RWPE2 (cell line): ENCODE measurements around the gene FGF19.

Source experiments
- ATAC-seq: fragments of 200-7000 bp; cut with Tn5 transposase; 3 replicates; pipeline ENCODE4 v1.9.1; 2021; ENCODE audit warnings: low read depth
- DNase-seq: peaks from one replicate; pipeline ENCODE4 v3.0.0-alpha.2; 2020; ENCODE audit warnings: low spot score
- H3K27ac ChIP-seq: fragments of 450-650 bp; 2 replicates; pipeline ENCODE4 v1.5.1; 2017; ENCODE audit warnings: mild to moderate bottlenecking; ENCODE audit not compliant: poor library complexity, severe bottlenecking
- H3K27me3 ChIP-seq: fragments of 250-450 bp; sonication (Bioruptor Pico); 2 replicates; pipeline ENCODE4 v1.5.1; 2021; ENCODE audit warnings: mild to moderate bottlenecking, moderate library complexity; ENCODE audit not compliant: insufficient read depth, poor library complexity, severe bottlenecking
- H3K36me3 ChIP-seq: fragments of 250-450 bp; sonication (Bioruptor Pico); 2 replicates; pipeline ENCODE4 v1.5.1; 2020; ENCODE audit warnings: low read depth, mild to moderate bottlenecking, moderate library complexity
- H3K4me1 ChIP-seq: fragments of 250-450 bp; sonication (Bioruptor Pico); 2 replicates; pipeline ENCODE4 v1.5.1; 2021; ENCODE audit warnings: mild to moderate bottlenecking, moderate library complexity; ENCODE audit not compliant: insufficient read depth, poor library complexity, severe bottlenecking
- H3K4me3 ChIP-seq: fragments of 250-450 bp; sonication (Bioruptor Pico); 2 replicates; pipeline ENCODE4 v1.5.1; 2021; ENCODE audit warnings: mild to moderate bottlenecking, moderate library complexity; ENCODE audit not compliant: severe bottlenecking
- H3K9me3 ChIP-seq: fragments of 250-450 bp; sonication (Bioruptor Pico); 2 replicates; pipeline ENCODE4 v1.5.1; 2021; ENCODE audit warnings: mild to moderate bottlenecking, moderate library complexity; ENCODE audit not compliant: severe bottlenecking
- CTCF ChIP-seq: fragments of 450-650 bp; IDR thresholded peaks from one replicate; pipeline ENCODE4 v1.5.1; 2017; ENCODE audit warnings: mild to moderate bottlenecking, moderate library complexity; ENCODE audit not compliant: poor library complexity, severe bottlenecking

Gene FGF19

GRCh38 chr11:69703768-69704507 lies at the start of gene FGF19:
TSS of gene FGF19 (minus strand) at chr11:69704022. CDS start at chr11:69703876, 146 bp downstream.
- TF ChIP-seq CTCF = no peak
- Histone ChIP-seq H3K36me3 (no peaks in the 10 kb centered on the region), H3K27ac (no peak within 1 kb of the TSS), H3K9me3 (no peaks in the 10 kb centered on the region), H3K27me3 (peaks cover 30% of the 10 kb centered on the region), H3K4me3 (peak within 1 kb of the TSS; percentile 3), H3K4me1 (peaks cover 8% of the 10 kb centered on the region)
- ATAC-seq = peak; percentile 46; the same call in 2 of the 3 replicates
- no peak for DNase-seq

DNA sequence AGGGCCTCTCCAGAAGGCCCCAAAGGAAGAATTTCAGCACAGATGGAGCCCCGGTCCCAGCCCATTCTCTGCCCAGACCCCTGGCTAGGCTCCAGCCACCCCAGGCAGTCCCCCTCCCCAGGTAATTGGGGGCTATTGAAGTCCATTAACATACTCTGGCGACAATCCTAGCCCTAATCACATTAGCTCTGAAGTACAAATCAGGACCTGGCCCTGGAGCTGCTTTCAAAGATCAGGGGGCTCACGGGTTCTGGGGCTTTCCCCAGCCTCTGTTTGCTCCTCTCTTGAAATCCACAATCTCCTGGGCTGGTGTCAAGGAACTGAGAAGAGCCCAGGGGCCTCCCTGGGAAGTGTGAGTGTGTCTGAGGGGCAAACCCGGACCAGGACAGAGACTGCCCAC lies 49.1 kb upstream of the FGF19 start:
- ATAC-seq (no peak), DNase-seq (no peak)
- no peak overlapping the region for H3K4me3 ChIP-seq
- no peaks in the 10 kb centered on the region for H3K4me1 ChIP-seq
- no peak overlapping the region for H3K27ac ChIP-seq
- no peaks in the 10 kb centered on the region for H3K36me3 ChIP-seq
- TF ChIP-seq CTCF = no peak
- no peaks in the 10 kb centered on the region for H3K9me3 ChIP-seq
- H3K27me3 ChIP-seq = no peaks in the 10 kb centered on the region

- H3K4me3 ChIP-seq = no peak overlapping the region
- H3K27me3 ChIP-seq = no peaks in the 10 kb centered on the region
- H3K4me1 ChIP-seq = no peaks in the 10 kb centered on the region
- TF ChIP-seq CTCF = no peak
- no peaks in the 10 kb centered on the region for H3K36me3 ChIP-seq
- H3K27ac ChIP-seq = no peak overlapping the region
- no peaks in the 10 kb centered on the region for H3K9me3 ChIP-seq
- ATAC-seq = no peak
- DNase-seq = no peak
Measured at GRCh38 chr11:69750875-69751597, 47.2 kb upstream of the FGF19 start.

- Histone ChIP-seq H3K36me3 (no peaks in the 10 kb centered on the region), H3K27me3 (no peaks in the 10 kb centered on the region), H3K4me1 (no peaks in the 10 kb centered on the region), H3K9me3 (no peaks in the 10 kb centered on the region), H3K4me3 (no peak overlapping the region), H3K27ac (no peak overlapping the region)
- TF ChIP-seq CTCF = no peak
- DNase-seq (no peak), ATAC-seq (no peak)
Measured at GRCh38 chr11:69750108-69750850, 46.5 kb upstream of the FGF19 start.
